GM10266 (cell line): ENCODE data around the gene HEXD.
A peak's percentile ranks its signal among the peaks of the same experiment; 100 is the strongest.

Experiments
- DNase-seq: peaks from one replicate; pipeline ENCODE4 v3.0.0; 2012; ENCODE audit errors: extremely low spot score
- TF ChIP-seq, protein P1 (sequence below): IDR thresholded peaks from 2 replicates; pipeline ENCODE4 v1.5.1; 2012; ENCODE audit warnings: mild to moderate bottlenecking, low read depth; ENCODE audit not compliant: control insufficient read depth, insufficient read depth; ENCODE audit errors: missing control alignments

HEXD gene

DNA sequence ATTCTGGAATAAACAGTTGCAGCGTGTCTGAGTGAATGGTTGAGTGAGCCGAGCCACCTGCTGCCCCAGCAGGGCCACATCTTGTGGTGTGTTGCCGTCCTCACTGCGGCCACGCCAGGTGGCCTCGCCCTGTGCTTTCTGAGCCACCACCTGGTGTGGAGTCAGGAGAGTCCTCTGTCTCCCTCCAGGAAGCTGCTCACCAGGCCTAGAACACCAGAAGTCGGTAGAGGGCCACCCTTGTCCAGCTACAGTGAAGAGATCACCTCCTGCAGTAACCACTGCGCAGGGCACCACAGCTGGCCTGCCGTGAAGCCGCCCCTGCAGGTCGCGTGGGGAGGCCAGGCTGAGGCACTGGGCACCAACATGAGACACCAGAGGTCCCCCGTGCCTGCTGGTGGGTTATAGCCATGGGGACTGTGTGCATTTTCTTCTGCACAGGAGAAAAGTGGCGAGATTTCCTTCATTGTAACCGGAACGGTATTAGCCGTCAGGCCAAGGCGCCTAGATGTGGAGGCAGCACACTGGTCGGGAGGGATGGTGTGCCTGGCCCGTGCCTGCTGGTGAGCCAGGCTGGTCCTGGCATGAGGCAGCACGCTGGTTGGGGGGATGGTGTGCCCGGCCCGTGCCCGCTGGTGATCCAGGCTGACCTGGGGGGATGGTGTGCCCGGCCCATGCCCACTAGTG is 72.5 kb downstream of the HEXD start:
- TF ChIP-seq, protein P1, sequence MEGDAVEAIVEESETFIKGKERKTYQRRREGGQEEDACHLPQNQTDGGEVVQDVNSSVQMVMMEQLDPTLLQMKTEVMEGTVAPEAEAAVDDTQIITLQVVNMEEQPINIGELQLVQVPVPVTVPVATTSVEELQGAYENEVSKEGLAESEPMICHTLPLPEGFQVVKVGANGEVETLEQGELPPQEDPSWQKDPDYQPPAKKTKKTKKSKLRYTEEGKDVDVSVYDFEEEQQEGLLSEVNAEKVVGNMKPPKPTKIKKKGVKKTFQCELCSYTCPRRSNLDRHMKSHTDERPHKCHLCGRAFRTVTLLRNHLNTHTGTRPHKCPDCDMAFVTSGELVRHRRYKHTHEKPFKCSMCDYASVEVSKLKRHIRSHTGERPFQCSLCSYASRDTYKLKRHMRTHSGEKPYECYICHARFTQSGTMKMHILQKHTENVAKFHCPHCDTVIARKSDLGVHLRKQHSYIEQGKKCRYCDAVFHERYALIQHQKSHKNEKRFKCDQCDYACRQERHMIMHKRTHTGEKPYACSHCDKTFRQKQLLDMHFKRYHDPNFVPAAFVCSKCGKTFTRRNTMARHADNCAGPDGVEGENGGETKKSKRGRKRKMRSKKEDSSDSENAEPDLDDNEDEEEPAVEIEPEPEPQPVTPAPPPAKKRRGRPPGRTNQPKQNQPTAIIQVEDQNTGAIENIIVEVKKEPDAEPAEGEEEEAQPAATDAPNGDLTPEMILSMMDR, result peak; percentile 12

DNA sequence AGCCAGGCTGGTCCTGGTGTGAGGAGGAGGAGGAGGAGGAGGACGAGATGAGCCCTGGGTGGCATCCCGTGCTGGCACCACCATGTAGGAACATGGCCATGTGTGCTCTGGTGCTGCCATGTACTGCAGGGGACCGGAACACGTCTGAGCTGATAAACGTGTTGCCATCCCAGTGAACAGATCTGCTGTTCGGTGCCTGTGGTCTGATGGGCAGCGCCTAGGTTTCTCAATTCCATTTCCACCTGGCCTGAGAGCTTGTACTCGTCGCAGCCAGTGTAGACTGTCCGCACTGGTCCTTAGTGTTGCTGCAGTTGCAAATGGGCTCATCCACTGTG is 73.0 kb downstream of the HEXD start:
- DNase-seq, result no peak

More for the DNA sequence above, 72.5 kb downstream of the HEXD start:
- DNase-seq, result no peak

DNA sequence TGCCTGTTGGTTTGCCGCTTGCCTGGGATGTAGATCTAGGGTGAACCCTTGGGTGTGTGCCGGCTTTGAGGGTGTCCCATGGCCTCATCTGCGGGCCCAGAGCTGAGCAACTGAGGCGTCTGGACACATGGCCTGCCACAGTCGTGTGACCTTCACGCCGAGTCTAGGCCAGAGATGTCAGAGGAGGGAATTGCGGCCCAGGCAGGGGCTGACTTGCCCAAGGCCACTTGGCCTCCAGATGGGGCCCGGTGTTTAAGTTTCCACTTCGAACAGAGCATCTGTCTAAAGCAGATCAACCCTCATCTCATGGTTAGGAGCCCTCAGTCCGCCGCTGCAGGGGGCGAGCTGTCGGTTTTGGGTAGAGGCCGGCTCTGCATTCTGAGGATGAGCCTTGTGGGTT is 73.4 kb downstream of the HEXD start:
- DNase-seq, result no peak
- TF ChIP-seq, protein P1, result no peak

More for the DNA sequence above, 73.0 kb downstream of the HEXD start:
- TF ChIP-seq, protein P1, result no peak
